ENCODE results near the gene STAT6. TPM values are rescaled to one million over a fixed set of nuclear protein-coding genes. Genes with fewer than 3 reads are reported as not detected.

The STAT6 gene
- polyA plus RNA-seq, 1 experiment = 177 TPM

DNA sequence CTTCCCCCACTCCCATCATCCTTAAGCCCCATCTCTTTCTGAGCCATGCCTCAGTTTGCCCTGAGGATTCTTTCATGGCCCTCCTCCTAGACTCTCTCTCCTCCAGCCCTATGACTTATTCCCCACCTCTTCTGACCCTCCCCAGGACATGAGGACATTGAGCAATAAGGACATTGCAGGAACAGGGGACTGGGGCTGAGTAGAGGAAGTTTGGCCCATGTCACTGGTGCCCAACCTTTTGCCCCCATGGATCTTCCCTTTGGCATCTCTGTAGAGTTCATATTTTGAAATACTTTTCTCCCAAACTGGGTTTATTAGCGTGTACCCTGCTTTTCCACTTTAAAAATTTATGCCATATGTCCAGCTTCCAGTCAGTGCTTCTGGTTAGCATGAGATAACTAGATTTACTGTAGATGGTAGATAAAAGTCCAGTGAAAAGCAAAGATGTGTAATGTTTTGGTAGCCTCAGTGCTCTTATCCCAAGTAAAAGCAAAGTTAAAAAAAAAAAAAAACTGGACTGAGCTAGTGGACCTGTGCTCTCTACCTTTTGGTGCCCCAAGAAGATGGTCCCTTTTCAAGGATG is 42.3 kb upstream of the STAT6 start:
- TF ChIP-seq, protein P1, sequence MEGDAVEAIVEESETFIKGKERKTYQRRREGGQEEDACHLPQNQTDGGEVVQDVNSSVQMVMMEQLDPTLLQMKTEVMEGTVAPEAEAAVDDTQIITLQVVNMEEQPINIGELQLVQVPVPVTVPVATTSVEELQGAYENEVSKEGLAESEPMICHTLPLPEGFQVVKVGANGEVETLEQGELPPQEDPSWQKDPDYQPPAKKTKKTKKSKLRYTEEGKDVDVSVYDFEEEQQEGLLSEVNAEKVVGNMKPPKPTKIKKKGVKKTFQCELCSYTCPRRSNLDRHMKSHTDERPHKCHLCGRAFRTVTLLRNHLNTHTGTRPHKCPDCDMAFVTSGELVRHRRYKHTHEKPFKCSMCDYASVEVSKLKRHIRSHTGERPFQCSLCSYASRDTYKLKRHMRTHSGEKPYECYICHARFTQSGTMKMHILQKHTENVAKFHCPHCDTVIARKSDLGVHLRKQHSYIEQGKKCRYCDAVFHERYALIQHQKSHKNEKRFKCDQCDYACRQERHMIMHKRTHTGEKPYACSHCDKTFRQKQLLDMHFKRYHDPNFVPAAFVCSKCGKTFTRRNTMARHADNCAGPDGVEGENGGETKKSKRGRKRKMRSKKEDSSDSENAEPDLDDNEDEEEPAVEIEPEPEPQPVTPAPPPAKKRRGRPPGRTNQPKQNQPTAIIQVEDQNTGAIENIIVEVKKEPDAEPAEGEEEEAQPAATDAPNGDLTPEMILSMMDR (IDR thresholded peaks at IDR 0.05; ENCODE audit: insufficient read depth, low read depth, low read length) = no peak
- POLR2A ChIA-PET = interaction anchor here (0.6 kb wide), 1 partner anchor 21 kb away, joined by 4 read pairs; no protein-coding TSS in a partner anchor

GRCh38 chr12:57152639-57153038 is 41.5 kb upstream of the STAT6 start:
- Histone ChIP-seq H3K36me3 (ENCODE audit: control insufficient read depth, insufficient read depth, low read length) (peaks cover 41% of the 10 kb centered on the region), H3K27me3 (ENCODE audit: control insufficient read depth, insufficient read depth, low read length) (no peaks in the 10 kb centered on the region), H3K4me3 (ENCODE audit: low read depth, low read length) (no peak overlapping the region)
- DNase-seq (ENCODE audit: low read depth) = no peak
- ChIA-PET CTCF (interaction anchor here (0.6 to 3.1 kb wide), 8 partner anchors 20 to 29 kb away, joined by 3 to 16 read pairs (median 4); partner anchors contain the start of gene LRP1), POLR2A (no interaction called here)
- TF ChIP-seq, protein P1 (IDR thresholded peaks at IDR 0.05; ENCODE audit: insufficient read depth, low read depth, low read length) = no peak

More for the DNA sequence above, 42.3 kb upstream of the STAT6 start:
- DNase-seq (ENCODE audit: low read depth) = no peak
- Histone ChIP-seq H3K4me3 (ENCODE audit: low read depth, low read length) (no peak overlapping the region), H3K27me3 (ENCODE audit: control insufficient read depth, insufficient read depth, low read length) (no peaks in the 10 kb centered on the region), H3K36me3 (ENCODE audit: control insufficient read depth, insufficient read depth, low read length) (peaks cover 49% of the 10 kb centered on the region)
- CTCF ChIA-PET = interaction anchor here (1.5 to 3.1 kb wide), 3 partner anchors 19 to 29 kb away, joined by 6 to 16 read pairs (median 6); no protein-coding TSS in a partner anchor

DNA sequence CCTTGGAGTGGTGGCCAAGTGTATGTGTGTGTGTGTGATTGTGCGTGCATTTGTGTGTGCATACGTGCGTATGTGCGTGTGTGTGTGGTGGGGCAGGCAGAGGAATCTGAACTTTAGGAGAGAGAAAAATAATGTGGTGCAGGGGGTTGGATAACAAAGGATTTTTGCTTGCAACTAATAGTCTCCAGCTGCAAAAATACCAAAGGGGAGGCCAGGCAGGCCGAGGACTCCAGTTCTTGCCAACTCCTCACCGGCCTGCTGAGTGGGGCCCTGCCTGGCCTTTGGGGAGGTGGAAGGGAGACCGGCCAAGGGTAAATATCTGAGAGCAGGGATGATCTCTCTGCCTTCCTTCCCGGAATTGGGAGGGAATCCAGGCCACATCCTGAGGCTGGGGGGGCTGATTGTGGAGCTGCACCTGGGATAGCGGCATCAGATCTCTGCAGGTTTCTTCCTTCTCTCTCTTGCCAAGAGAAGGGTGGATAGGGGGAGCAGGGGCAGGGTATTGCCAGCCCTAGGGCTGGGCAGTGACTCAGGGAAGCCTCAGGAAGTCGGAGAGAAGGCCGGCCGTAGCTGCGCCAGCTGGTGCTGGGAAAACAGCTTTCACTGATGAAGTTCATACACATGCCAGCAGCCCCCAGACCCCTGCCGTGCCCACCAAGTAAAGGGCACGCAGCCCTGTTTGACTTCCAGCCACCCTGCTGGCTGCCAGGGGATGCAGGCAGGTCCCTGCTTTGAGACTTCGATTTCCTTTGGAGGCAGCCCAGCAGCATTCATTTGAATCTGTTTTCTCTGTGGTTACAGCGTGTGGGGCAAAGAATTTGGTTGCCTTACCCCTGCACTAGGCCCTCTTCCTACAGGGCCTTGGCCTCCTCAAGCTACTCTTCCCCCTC is 40.8 kb upstream of the STAT6 start:
- DNase-seq (ENCODE audit: low read depth) = no peak
- TF ChIP-seq, protein P1 (IDR thresholded peaks at IDR 0.05; ENCODE audit: insufficient read depth, low read depth, low read length) = no peak
- ChIA-PET POLR2A (no interaction called here), CTCF (interaction anchor here (0.6 to 3.1 kb wide), 8 partner anchors 20 to 91 kb away, joined by 3 to 16 read pairs (median 4); partner anchors contain the start of gene LRP1)
- Histone ChIP-seq H3K4me3 (ENCODE audit: low read depth, low read length) (no peak overlapping the region), H3K27me3 (ENCODE audit: control insufficient read depth, insufficient read depth, low read length) (no peaks in the 10 kb centered on the region), H3K36me3 (ENCODE audit: control insufficient read depth, insufficient read depth, low read length) (peaks cover 42% of the 10 kb centered on the region)

DNA sequence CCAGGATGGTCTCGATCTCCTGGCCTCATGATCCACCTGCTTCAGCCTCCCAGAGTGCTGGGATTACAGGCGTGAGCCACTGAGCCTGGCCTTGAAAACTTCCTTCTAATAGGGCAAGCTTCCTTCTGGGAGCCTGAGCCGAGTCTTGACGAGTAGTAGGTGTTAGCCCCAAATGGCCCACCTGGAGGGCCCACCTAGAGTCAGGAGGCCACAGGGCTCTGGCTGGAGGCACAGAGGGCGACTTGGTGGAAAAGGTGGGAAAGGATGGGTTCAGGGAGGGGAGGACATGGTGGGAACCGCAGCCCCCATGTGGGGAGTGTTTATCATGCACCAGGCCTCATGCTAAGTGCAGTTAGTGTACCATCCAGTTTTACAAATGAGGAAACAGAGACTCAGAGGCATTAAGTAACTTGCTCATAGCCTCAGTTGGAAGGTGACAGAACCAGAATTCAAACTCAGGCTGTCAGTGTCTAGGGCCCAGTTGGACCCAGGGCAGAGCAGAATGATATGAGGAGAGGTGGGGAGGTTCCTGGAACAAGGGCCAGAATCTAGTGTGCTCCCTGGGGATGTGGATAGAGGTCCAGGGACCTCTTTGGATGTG is 39.3 kb upstream of the STAT6 start:
- Histone ChIP-seq H3K4me3 (ENCODE audit: low read depth, low read length) (no peak overlapping the region), H3K36me3 (ENCODE audit: control insufficient read depth, insufficient read depth, low read length) (peaks cover 40% of the 10 kb centered on the region), H3K27me3 (ENCODE audit: control insufficient read depth, insufficient read depth, low read length) (no peaks in the 10 kb centered on the region)
- ChIA-PET POLR2A (interaction anchor here (0.7 kb wide), 1 partner anchor 40 kb away, joined by 9 read pairs; no protein-coding TSS in a partner anchor), CTCF (interaction anchor here (0.9 to 5.0 kb wide), 7 partner anchors 20 to 38 kb away, joined by 3 to 23 read pairs (median 12); no protein-coding TSS in a partner anchor)
- TF ChIP-seq, protein P1 (IDR thresholded peaks at IDR 0.05; ENCODE audit: insufficient read depth, low read depth, low read length) = no peak
- no peak for DNase-seq (ENCODE audit: low read depth)

All from BJ (cell line).